Measurements from ENCODE around the gene CISD3. TPM values are rescaled to one million over a fixed set of nuclear protein-coding genes. Genes with fewer than 3 reads are reported as not detected.

The CISD3 gene
- polyA plus RNA-seq, 5 donors, result 9.5 to 20.5 (median 11.5) TPM

DNA sequence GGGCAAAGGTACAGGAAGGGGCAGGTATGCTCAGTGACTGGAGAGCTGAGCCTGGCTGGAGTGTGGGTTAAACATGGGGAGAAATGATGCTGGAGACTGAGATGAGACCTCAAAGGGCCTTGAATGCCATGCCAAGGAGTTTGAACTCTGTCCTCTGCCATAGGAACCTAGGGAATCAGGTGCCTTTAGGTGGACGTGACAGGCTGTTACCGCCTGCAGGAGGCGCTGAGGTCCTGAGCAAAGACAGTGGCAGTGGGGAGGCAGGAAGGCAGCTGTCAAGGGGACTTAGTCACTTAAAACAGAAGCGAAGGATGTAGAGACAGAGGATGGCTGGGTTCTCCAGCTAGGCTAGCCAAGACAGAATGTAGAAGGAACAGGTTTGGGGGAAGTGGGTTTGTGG is 31.5 kb downstream of the CISD3 start:
- no peak for DNase-seq

DNA sequence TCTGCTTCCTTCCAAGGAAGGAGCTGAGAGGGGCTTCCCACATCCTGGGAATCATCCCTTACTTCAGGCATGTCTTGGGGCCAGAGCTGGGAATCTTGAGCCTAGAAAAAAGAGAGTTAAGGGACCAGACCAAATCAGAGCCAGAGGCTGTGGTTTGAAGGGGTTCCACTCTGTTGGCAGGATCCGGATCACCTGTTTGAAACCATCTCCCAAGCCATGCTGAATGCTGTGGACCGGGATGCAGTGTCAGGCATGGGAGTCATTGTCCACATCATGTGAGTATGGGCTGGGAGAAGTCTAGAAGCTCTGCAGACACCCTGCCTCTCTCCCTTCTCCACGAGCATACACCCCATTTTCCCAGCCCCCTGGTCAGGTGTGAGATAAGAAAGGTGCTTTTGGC is 32.1 kb downstream of the CISD3 start:
- no peak for DNase-seq

DNA sequence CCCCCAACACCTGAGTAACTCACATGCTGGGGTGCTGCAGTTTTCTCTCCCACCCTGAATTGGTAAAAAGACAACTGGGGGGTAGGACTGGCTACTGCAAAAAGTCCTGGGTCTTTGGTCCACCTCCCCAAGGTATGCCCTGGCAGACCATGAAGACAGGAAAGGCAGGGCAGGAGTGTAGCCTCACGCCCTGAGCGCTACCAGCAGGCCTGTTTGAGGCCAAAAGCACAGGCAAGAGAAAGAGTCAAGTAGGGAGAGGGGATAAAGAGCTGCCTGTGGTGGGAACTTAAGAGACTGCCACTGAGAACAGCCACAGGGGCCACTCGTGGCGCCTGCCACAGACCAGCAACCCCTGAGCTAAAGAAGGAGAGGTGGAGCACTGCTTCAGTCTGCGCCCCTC is 36.2 kb downstream of the CISD3 start:
- no peak for DNase-seq

DNA sequence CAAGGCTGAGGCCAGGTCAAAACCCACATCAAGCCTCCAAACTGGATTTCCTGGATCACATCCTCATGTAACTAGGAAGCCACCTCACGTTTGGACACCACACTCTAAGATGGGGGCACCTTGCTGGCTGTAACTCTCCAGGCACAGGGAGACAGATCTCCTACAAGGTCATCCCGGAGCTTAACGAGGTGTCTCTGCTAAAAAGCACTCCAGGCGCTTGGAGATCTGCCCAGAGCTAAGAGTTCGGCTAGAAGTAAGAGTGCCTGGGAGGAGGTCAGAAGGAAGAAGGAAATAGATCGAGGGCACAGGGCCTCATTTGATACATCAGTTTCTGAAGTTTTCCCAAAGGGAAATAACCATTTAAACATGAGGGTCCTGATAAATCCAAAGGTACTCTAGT is 38.3 kb downstream of the CISD3 start:
- no peak for DNase-seq

DNA sequence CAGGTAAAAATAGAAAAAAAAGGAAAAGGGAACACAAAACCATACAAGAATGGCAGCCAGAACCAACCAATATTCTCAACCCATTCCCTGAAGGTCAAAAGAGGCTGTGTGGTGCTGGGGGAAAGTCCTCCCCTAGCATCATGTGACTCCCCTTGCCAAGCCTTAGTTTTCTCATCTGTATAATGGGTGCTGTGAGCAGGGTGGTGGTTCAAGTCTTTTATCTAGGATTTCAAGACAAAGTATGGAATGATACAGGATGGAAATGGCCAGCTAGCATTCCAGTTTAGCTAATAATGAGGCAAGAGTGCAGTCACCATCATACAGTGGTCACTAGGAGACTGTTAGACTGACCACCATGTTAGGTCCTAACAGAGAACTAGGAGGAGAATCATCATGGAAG is 43.1 kb downstream of the CISD3 start:
- DNase-seq, result no peak

DNA sequence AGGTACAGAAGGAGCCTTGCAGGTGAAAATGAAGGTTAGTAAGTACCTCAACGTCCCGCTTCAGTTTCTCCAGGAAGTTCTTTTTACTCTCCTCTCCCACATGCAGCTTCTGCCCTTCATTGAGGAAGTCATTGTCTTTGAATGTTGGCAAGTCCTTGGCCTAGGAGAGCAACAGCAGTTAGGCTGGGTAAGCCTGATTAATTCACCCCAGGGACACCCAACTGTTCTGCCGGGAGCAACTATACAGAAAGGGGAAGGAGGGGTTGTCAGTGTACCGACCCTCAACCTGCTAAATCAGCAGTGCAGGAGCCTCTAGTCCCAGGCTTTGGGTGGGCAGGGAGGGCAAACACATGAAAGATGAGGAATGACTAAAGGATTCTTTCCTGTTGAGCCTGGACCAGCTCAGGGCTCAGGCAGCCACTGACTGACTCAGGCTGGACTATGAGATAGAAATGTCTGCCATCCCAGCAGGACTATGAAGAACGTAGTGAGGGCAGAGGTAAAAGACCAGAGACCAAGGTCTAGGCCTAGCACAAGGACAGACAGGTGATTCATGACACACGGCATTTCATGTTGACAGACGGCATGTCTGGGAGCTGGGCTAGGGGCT is 47.6 kb downstream of the CISD3 start:
- no peak for DNase-seq

DNA sequence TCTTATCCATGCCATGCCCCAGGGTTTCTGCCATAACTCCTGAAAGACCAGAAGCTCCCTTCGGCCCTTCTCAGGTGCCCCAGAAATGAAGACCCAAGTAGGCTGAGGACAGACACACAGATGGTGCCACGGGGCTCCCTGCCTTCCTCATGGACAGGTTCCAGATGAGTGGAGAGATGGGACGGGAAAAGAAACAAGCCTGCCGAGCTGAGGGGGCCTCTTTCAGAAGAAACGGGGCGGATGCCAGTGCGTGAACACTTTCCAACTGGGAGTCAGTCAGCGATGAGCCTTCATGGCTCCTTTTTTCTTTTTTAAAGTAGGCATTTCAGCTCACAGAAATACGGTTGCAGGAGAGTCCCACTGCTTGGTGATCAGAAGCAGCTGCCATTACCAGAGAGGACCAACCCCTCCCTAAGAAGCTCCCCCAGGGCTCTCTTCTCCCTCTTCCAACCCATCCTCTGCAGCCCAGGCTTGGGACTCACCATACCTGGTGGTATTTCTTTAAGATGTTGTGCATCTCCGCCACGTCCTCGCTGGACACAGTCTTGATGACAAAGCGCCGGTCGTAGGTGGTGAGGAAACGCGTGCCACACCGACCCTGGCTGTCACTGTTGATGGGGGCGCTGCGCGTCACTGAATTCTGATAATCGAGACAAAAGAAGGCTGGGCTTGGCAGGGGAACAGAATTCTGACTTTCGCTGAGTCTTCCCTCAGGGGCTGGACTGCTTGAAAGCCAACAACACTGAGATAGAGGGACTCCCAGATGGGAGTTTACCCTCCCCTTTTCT is 50.0 kb downstream of the CISD3 start:
- DNase-seq, result no peak

DNA sequence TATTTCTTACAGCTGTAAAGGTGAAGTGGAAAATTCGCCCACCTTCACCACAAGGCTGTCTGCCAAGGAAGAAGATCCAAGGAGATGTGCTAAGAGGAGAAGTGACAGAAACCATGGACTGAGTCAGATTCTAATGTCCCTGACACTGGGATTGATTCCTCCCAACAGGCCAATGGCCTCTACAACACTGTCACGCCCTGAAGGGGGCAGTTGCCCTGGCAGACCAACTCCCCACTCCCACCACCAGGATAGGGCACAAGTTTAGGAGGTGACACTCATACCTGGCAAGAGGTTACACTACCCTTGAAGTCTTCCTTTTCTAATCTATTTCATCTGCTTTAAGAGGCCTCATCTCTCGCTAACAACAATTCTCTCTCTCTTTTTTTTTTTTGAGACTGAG is 53.1 kb downstream of the CISD3 start:
- DNase-seq, result no peak

Other genes with a start within 250 kb of the CISD3 start
- 10 to 100 TPM in 2 of 5 donors, 1 to 10 TPM in 3; 5.8 to 10.8 (median 8.8) TPM for gene SRCIN1, start 124.4 kb upstream of the CISD3 start, polyA plus RNA-seq (ENCODE audit: insufficient read depth in 1 of 5, insufficient read length in 5 of 5, low replicate concordance in 1 of 5)
- gene EPOP, start 55.4 kb upstream of the CISD3 start, polyA plus RNA-seq (ENCODE audit: insufficient read depth in 1 of 5, insufficient read length in 5 of 5, low replicate concordance in 1 of 5), result 1 to 10 TPM; 1.2 to 2.1 (median 1.7) TPM
- 100 to 1,000 TPM in 3 of 5 donors, 10 to 100 TPM in 2; 88.4 to 127 (median 112) TPM for gene MLLT6, start 25.1 kb upstream of the CISD3 start, polyA plus RNA-seq (ENCODE audit: insufficient read depth in 1 of 5, insufficient read length in 5 of 5, low replicate concordance in 1 of 5)
- gene PCGF2, start 18.0 kb downstream of the CISD3 start, polyA plus RNA-seq (ENCODE audit: insufficient read depth in 1 of 5, insufficient read length in 5 of 5, low replicate concordance in 1 of 5), result 100 to 1,000 TPM in 2 of 5 donors, 10 to 100 TPM in 3; 63.6 to 108 (median 89.9) TPM
- gene PSMB3, start 22.4 kb downstream of the CISD3 start, polyA plus RNA-seq (ENCODE audit: insufficient read depth in 1 of 5, insufficient read length in 5 of 5, low replicate concordance in 1 of 5), result 100 to 1,000 TPM in 2 of 5 donors, 10 to 100 TPM in 3; 90.6 to 113 (median 97.3) TPM
- 10 to 100 TPM; 80.6 to 92.5 (median 84.1) TPM for gene PIP4K2B, start 69.2 kb downstream of the CISD3 start, polyA plus RNA-seq (ENCODE audit: insufficient read depth in 1 of 5, insufficient read length in 5 of 5, low replicate concordance in 1 of 5)
- gene CWC25, start 95.0 kb downstream of the CISD3 start, polyA plus RNA-seq (ENCODE audit: insufficient read depth in 1 of 5, insufficient read length in 5 of 5, low replicate concordance in 1 of 5), result 10 to 100 TPM; 25.3 to 29.6 (median 26.5) TPM
- 1,000 to 10,000 TPM; 2,672 to 3,641 (median 3,192) TPM for gene RPL23, start 123.4 kb downstream of the CISD3 start, polyA plus RNA-seq (ENCODE audit: insufficient read depth in 1 of 5, insufficient read length in 5 of 5, low replicate concordance in 1 of 5)
- gene LASP1, start 139.7 kb downstream of the CISD3 start, polyA plus RNA-seq (ENCODE audit: insufficient read depth in 1 of 5, insufficient read length in 5 of 5, low replicate concordance in 1 of 5), result 100 to 1,000 TPM; 132 to 164 (median 144) TPM
- not detected for gene FBXO47, start 237.1 kb downstream of the CISD3 start, polyA plus RNA-seq (ENCODE audit: insufficient read depth in 1 of 5, insufficient read length in 5 of 5, low replicate concordance in 1 of 5)